Inferior parietal cortex (tissue), 1 donor: ENCODE data around the gene ATP6V0B.

Source experiments
- DNase-seq: peaks from one replicate; pipeline ENCODE4 v3.0.0-alpha.2; 2016; ENCODE audit errors: extremely low spot score

Gene ATP6V0B

GRCh38 chr1:43974443-43975248 lies at the start of gene ATP6V0B:
Gene ATP6V0B (plus strand): TSS chr1:43974960. CDS start chr1:43975041, 81 bp downstream.
- peak; percentile 98 for DNase-seq

GRCh38 chr1:43925846-43926245 lies 48.9 kb upstream of the ATP6V0B start:
- DNase-seq, result no peak

- DNase-seq, result no peak
These were observed 44.4 kb upstream of the ATP6V0B start for GRCh38 chr1:43930168-43930948.

- DNase-seq, result no peak
These were observed 43.8 kb upstream of the ATP6V0B start for GRCh38 chr1:43930949-43931275.

- DNase-seq, result no peak
These were observed 42.8 kb upstream of the ATP6V0B start for GRCh38 chr1:43931711-43932660.

GRCh38 chr1:43932786-43933385 lies 41.9 kb upstream of the ATP6V0B start:
- DNase-seq, result no peak

GRCh38 chr1:43933386-43934100 lies 41.2 kb upstream of the ATP6V0B start, which contains the start of gene ARTN:
Gene ARTN (plus strand): TSS chr1:43933801. CDS start chr1:43935657, 1,856 bp downstream.
- no peak for DNase-seq

GRCh38 chr1:43934101-43934985 lies 40.4 kb upstream of the ATP6V0B start:
- DNase-seq, result peak; percentile 68

- no peak for DNase-seq
These were observed 39.8 kb upstream of the ATP6V0B start for GRCh38 chr1:43934986-43935324.

GRCh38 chr1:43935711-43936427 lies 38.9 kb upstream of the ATP6V0B start:
- DNase-seq, result no peak

- DNase-seq, result no peak
These were observed 38.2 kb upstream of the ATP6V0B start for GRCh38 chr1:43936431-43937151.

- no peak for DNase-seq
These were observed 37.4 kb upstream of the ATP6V0B start for GRCh38 chr1:43937179-43937865.

- DNase-seq, result no peak
These were observed 36.4 kb upstream of the ATP6V0B start for GRCh38 chr1:43938383-43938782.

- no peak for DNase-seq
These were observed 35.7 kb upstream of the ATP6V0B start for GRCh38 chr1:43938892-43939587.

- no peak for DNase-seq
These were observed 32.3 kb upstream of the ATP6V0B start for GRCh38 chr1:43942411-43942810.

- DNase-seq, result no peak
These were observed 29.9 kb upstream of the ATP6V0B start for GRCh38 chr1:43944860-43945259.

GRCh38 chr1:43945674-43946235 lies 29.0 kb upstream of the ATP6V0B start:
- DNase-seq, result no peak
